ENCODE results near the gene PRPF4.
A peak's percentile ranks its signal among the peaks of the same experiment; 100 is the strongest.

The PRPF4 gene

GRCh38 chr9:113306566-113306965 lies 31.1 kb downstream of the PRPF4 start:
- ChIA-PET POLR2A (no interaction called here), CTCF (no interaction called here)
- DNase-seq (ENCODE audit: extremely low spot score): no peak
- TF ChIP-seq CTCF (IDR thresholded peaks at IDR 0.05; ENCODE audit: control extremely low read depth, extremely low read depth, low read depth, missing control alignments): no peak

GRCh38 chr9:113307396-113307975 lies 32.0 kb downstream of the PRPF4 start:
- CTCF ChIA-PET: interaction anchor here (1.3 kb wide), 1 partner anchor 18 kb away, joined by 3 read pairs; no protein-coding TSS in a partner anchor
- DNase-seq (ENCODE audit: extremely low spot score): no peak
- no peak for TF ChIP-seq CTCF (IDR thresholded peaks at IDR 0.05; ENCODE audit: control extremely low read depth, extremely low read depth, low read depth, missing control alignments)
- POLR2A ChIA-PET: no interaction called here

GRCh38 chr9:113309204-113309813 lies 33.9 kb downstream of the PRPF4 start:
- ChIA-PET CTCF (interaction anchor here (0.8 to 3.6 kb wide), 8 partner anchors 9 to 346 kb away, joined by 3 to 14 read pairs (median 5); partner anchors contain the start of genes ALAD, CDC26 and PRPF4), POLR2A (no interaction called here)
- peak; percentile 72 for TF ChIP-seq CTCF (IDR thresholded peaks at IDR 0.05; ENCODE audit: control extremely low read depth, extremely low read depth, low read depth, missing control alignments)
- peak; percentile 62 for DNase-seq (ENCODE audit: extremely low spot score)

GRCh38 chr9:113310538-113310937 lies 35.1 kb downstream of the PRPF4 start:
- TF ChIP-seq CTCF (IDR thresholded peaks at IDR 0.05; ENCODE audit: control extremely low read depth, extremely low read depth, low read depth, missing control alignments): no peak
- POLR2A ChIA-PET: interaction anchor here (0.6 kb wide), 1 partner anchor 12 kb away, joined by 4 read pairs; no protein-coding TSS in a partner anchor
- CTCF ChIA-PET: interaction anchor here (0.8 to 3.6 kb wide), 6 partner anchors 35 to 349 kb away, joined by 3 to 14 read pairs (median 7); partner anchors contain the start of genes ALAD, CDC26 and PRPF4
- DNase-seq (ENCODE audit: extremely low spot score): no peak

- POLR2A ChIA-PET: no interaction called here
- no peak for DNase-seq (ENCODE audit: extremely low spot score)
- CTCF ChIA-PET: interaction anchor here (0.7 to 3.6 kb wide), 7 partner anchors 16 to 347 kb away, joined by 3 to 14 read pairs (median 3); partner anchors contain the start of gene ALAD
- no peak for TF ChIP-seq CTCF (IDR thresholded peaks at IDR 0.05; ENCODE audit: control extremely low read depth, extremely low read depth, low read depth, missing control alignments)
Observed at GRCh38 chr9:113311961-113312360, 36.5 kb downstream of the PRPF4 start.

GRCh38 chr9:113313261-113313660 lies 37.8 kb downstream of the PRPF4 start:
- POLR2A ChIA-PET: no interaction called here
- CTCF ChIA-PET: interaction anchor here (1.0 to 1.2 kb wide), 2 partner anchors 17 to 342 kb away, joined by 3 read pairs; no protein-coding TSS in a partner anchor
- DNase-seq (ENCODE audit: extremely low spot score): no peak
- TF ChIP-seq CTCF (IDR thresholded peaks at IDR 0.05; ENCODE audit: control extremely low read depth, extremely low read depth, low read depth, missing control alignments): no peak
